ENCODE results near the gene LBHD1.

DNA sequence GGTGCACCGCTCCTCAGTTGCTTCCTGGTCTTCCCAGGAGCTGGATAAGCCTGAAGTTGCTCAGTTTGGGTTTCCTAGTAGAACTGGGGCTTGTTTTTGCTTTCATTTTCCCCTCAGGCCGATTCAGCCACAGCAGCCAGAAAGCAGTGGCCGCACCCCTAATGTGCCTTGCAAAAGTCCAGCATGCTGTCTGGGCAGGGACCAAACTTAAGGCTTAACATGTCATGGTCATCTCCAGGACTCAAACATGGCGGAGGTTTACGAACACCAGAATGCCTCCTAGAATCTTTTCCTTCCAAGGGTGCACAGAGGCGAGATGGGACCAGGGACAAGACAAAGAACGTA, 37.9 kb upstream of the LBHD1 start:
- TF ChIP-seq, protein P1, sequence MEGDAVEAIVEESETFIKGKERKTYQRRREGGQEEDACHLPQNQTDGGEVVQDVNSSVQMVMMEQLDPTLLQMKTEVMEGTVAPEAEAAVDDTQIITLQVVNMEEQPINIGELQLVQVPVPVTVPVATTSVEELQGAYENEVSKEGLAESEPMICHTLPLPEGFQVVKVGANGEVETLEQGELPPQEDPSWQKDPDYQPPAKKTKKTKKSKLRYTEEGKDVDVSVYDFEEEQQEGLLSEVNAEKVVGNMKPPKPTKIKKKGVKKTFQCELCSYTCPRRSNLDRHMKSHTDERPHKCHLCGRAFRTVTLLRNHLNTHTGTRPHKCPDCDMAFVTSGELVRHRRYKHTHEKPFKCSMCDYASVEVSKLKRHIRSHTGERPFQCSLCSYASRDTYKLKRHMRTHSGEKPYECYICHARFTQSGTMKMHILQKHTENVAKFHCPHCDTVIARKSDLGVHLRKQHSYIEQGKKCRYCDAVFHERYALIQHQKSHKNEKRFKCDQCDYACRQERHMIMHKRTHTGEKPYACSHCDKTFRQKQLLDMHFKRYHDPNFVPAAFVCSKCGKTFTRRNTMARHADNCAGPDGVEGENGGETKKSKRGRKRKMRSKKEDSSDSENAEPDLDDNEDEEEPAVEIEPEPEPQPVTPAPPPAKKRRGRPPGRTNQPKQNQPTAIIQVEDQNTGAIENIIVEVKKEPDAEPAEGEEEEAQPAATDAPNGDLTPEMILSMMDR (IDR thresholded peaks at IDR 0.05) = no peak
- TF ChIP-seq EP300 (IDR thresholded peaks at IDR 0.05) (no peak), POLR2A (IDR thresholded peaks at IDR 0.05) (no peak), POLR2AphosphoS5 (IDR thresholded peaks at IDR 0.05) (no peak)

All from sigmoid colon (tissue), 4 donors.